ENCODE results near the gene SCAMP5.

Gene SCAMP5

DNA sequence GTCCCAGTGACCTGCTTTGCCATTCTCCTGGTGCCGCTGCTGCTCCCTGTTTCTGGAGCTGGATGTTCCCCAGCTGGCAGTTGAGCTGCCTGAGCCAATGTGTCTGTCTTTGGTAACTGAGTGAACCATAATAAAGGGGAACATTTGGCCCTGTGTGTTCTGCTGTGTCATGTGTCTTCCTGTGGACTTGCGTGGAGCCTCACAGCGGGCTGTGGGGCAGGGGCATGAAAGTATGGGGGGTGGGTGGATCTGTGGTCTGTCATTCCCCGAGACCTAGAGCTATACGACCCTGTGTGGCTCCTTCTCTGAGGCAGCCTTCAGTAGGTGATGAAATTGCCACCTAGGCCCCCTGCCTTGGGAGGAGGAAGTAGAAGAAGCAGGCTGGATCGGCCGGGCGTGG lies 26.0 kb downstream of the SCAMP5 start:
- DNase-seq (ENCODE audit: low read depth in 4 of 4, low spot score in 1 of 4) = no peak

DNA sequence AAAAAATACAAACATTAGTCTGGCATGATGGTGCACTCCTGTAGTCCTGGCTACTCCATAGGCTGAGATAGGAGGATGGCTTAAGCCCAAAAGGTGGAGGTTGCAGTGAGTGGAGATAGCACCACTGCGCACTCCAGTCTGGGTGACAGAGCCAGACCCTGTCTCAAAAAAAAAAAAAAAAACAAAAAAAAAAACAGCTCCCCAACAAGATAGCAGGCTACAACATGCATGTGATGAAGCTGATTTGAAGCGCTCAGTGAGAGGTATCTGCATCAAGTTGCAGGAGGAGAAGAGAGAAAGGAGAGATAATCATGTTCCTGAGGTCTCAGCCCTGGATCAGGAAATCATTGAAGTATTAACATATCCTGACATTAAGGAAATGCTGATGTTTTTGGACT lies 27.4 kb downstream of the SCAMP5 start:
- no peak for DNase-seq (ENCODE audit: low read depth in 4 of 4, low spot score in 1 of 4)

DNA sequence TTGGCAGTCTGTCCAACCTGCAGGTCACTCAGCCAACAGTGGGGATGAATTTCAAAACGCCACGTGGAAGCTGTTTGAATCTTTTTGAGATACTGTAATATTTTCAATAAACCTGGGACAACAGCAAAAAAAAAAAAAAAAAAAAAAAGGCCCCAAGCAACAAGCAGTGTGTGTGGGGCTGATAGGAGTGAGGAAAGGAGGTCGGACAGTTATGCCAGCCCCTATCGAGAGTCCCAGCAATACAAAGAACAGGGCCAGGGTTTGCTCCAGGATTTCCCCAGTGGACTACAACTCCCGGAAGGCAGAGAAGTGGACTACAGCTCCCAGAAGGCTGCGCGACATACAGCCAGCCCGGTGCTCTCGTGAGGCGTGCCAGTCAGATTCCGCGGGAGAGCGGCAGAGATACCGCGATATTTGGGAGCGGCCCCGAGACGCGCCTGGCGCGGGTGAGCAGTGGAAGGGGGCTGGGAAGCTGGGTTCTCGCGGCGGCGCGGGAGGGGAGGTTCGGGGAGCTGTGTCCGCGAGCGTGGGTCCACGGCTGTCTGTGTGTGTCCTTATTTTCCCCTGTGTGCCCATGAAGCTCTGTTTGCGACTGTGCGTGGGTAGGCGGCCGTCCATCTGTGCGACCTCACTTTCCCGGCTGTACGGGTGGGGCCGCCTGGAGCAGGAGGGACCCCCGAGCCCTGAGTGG lies 28.0 kb downstream of the SCAMP5 start, which contains the start of gene PPCDC:
TSS of gene PPCDC (plus strand) at position 410 of the 691 bp plus-strand sequence. CDS start 4,729 bp downstream, outside the sequence.
- peak; percentile 80 to 94 (median 88) for DNase-seq (ENCODE audit: low read depth in 4 of 4, low spot score in 1 of 4)

DNA sequence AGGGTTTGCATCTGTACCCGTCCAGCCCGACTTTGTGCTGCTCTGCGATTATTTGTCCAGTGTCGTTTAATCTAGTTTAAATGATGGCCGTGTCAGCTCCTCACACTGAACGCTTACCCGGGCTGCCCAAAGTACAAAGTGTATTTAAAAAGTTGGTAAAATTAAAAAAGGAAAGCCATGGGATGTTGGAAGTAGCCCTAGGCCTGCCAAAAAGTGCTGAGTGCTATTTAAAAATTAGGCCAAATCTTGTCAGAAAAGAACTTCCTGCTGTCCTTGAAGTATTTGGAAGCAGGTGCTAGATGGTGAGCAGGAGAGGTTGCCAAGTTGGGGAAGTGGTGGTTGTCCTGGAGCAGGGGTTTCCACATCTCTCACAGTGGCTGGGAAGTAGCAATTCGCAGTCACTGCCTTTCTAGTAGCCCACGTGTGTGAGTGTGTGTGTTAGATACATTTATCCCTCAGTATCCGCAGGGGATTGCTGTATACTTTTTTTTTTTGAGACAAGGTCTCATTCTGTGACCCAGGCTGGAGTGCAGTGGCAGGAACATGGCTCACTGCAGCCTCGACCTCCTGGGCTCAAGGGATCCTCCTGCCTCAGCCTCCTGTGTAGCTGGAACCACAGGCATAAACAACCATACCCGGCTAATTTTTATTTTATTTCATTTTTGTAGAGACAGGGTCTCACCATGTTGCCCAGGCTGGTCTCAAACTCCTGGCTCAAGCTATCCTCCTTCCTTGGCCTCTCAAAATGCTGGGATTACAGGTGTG lies 28.7 kb downstream of the SCAMP5 start:
- DNase-seq (ENCODE audit: low read depth in 4 of 4, low spot score in 1 of 4) = no peak

DNA sequence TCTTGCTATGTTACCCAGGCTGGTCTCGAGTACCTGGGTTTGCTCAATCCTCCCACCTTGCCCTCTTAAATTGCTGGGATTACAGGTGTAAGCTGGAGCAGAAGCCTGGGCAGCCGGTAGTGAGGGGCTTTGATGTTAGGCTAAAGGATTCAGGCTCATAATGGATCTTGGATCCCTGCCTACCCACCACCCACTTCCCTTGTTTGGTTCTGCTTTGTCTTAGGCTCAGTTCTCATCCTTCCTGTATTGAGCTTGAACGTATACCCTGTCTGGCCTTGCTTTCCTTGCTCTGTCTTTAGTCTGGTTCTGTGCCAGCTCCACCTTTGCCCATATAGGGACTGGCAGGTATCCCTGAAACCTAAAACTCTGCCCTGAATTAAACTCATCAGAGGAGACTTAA lies 29.7 kb downstream of the SCAMP5 start:
- DNase-seq (ENCODE audit: low read depth in 4 of 4, low spot score in 1 of 4) = no peak

DNA sequence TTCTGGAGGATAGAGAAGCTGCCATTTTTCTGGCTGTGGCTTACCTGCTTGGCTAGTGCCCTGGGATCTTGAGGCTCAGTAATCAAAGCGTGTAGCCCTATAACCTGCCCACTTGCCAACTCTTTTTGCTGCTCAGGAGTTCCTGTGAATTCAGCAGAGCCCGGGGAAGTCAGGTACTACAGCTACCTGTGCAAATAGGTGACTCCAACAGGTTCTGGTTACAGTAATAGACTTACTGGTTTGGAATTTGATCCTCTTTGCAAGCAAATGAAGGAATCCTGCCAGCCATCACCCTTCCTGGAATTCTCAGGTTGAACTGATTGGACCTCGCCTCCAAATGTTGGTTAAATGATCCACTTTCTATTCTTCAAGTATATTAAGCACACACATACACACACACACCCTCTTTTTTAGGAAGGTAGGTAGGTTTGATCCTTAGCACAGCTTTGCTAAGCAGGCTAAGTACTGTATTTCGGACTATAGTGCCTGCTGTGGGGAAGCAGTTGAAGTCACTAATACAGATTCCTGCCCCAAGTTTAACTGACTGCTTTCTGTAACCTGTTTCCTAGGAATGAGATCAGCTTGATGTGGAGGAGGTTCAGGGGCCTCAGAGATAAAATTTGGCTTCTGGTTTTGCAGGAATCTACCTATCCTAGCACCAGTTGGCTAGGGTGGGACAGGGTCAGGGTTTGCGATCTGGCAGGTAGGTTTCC lies 30.3 kb downstream of the SCAMP5 start:
- DNase-seq (ENCODE audit: low read depth in 4 of 4, low spot score in 1 of 4) = no peak

DNA sequence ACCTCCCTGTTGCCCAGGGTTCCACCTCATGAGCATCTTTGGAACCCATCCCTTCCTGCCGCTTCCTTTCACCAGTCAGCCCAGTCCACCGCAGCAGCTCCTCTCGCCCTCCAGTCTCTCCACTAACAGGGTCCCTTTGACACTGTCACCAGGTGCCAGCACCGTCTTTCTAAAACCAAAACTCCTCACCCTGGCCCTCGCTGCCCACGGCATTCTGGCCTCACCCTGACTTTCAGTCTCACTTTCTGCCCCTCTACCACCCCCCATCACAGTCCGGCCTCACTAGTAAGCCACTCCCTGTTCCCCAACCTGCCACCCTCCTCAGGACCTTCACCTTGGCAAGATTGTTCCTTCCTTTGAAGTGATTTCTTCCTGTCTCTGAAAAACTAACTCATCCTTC lies 32.2 kb downstream of the SCAMP5 start:
- no peak for DNase-seq (ENCODE audit: low read depth in 4 of 4, low spot score in 1 of 4)

DNA sequence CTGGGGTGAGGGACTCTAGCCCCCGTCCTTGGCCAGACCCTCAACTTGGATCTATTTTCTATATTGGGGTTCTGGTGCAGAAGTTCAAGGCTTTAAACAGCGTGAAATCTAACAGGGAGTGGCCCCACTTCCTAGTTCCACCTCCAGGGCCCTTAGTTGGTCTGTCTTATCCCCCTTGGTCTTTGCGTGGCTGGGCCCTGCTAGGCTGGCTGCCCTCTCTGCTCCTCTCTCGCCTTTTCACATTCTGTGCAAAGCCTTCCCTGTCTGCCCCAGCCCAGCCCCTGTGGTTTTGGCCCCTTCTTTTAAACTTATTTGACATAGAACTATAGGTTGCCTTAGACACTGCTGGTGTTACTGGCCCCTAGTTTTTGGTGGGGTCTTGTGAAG lies 33.6 kb downstream of the SCAMP5 start:
- DNase-seq (ENCODE audit: low read depth in 4 of 4, low spot score in 1 of 4) = no peak

DNA sequence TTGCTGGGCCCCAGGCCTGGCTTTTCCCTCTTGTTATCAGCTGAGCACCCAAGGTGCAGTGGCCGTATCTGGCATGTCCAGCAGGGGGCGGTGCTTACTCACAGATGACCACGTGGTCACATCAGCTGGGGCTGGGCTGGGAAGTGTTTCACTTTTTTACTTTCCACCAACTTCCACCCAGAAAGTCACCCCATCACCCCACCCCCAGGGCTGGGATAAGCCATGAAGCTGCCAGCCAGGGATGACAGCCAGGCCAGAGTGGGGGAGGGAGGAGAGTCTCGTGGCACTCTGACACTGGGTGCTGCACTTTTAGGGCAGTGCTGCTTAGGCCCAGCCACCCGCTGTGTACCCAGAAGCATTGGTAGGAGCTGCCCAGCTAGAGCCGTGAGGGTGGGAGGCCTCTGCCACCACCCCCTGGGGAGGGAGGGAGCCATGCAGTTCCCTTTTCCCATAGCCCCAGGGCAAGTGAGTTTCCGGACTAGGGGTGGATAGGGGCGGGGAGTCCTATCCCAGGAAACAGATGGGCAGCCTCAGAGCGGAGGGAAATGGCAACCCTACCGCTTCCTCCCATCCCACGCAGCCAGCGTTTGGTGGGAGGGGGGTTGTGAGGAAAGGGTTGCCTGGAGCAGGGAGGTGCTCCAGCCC lies 34.1 kb downstream of the SCAMP5 start:
- DNase-seq (ENCODE audit: low read depth in 4 of 4, low spot score in 1 of 4) = peak; percentile 81 to 88 (median 84)

DNA sequence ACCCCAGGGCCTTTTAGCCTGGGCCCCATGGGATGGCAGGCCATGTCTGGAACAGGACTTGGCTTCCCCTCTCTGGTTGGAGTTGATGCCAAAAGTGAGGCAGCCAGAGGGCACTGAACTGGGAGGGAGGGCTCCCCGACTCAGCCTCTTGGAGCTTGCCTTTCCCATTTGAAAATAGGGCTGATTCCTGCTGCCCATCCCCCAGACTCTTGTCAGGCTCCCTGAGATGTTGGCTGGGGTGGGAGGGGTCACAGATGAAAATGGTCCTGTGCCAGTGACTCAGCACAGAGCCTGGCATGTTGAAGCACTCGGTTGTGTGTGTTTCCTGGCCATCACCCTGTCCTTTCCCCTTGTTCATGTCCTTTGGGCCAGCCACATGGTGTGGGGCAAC lies 34.7 kb downstream of the SCAMP5 start:
- no peak for DNase-seq (ENCODE audit: low read depth in 4 of 4, low spot score in 1 of 4)

DNA sequence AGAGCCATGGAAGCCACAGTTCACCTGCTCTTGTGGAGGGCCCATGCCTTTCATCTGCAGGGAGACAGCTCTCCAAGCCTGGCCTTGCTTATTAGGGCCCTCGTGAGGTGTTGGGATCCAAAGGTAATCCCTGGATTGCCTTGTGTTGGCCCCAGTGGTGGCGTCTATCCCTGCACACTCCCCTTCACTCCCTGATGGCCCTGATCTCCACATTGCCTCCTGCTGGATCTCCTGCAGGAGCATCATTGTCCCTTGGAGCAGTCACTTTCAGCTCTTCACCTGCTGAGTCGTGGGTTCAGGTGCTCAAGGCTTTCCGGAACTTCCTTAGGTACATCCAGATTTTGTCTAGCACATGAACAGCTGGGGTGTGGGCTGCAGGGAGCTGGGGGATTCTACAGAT lies 35.1 kb downstream of the SCAMP5 start:
- DNase-seq (ENCODE audit: low read depth in 4 of 4, low spot score in 1 of 4) = no peak

DNA sequence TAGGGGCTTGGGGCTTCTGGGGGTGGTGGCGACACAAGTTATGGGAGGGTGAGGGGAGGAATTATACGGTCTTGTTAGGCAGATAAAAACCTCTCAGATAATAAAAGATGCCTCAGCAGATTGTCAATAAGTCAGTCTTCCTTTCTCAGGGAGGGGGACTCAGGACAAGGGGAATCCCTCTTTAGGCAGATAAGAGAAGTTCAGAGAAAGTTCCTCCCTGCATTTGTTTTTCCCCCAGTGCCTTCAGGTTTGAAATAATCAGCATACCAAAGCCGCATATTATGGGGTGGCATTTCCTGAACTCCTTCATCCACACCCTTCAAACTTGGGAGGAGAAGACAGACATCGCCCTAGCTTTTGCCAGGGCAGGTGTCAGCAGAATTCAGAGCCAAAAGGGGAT lies 36.5 kb downstream of the SCAMP5 start:
- DNase-seq (ENCODE audit: low read depth in 4 of 4, low spot score in 1 of 4) = no peak

DNA sequence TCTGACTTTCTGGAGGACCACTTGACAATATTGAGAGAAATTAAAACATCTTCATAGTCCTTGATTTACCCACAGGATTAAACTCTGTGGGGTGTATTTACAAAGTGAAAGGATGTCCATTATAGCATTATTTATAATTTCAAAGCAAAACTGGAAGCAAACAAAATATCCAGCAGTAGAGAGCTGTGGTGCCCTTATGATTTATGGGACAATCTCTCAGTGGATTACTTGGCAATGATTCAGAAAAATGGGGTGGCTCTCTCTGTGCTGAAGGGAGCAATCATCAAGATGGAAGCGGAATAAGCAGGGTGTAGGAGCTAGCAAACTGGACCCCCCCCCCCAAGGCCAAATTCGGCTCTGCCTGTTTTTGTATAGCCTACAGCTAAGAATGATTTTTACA lies 37.0 kb downstream of the SCAMP5 start:
- no peak for DNase-seq (ENCODE audit: low read depth in 4 of 4, low spot score in 1 of 4)

DNA sequence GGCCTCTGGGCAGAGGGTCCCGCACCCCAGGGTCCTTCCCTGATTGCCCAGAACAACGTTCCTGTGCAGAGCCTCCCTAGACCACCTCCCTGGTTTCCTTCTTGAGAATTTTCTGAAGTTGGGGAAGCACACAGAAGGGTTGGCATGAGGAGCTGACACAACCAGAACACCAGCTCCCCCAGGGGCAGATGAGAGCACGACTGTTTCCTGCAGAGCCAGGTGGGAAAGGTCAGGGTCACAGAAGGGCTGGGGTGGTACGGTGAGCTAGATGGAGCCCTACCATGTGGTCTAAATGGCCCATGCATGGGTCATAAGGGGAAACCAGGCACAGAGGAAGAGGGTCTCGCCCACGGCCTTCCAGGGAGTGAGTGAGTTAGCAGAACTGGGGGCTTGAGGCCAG lies 38.4 kb downstream of the SCAMP5 start:
- DNase-seq (ENCODE audit: low read depth in 4 of 4, low spot score in 1 of 4) = no peak

DNA sequence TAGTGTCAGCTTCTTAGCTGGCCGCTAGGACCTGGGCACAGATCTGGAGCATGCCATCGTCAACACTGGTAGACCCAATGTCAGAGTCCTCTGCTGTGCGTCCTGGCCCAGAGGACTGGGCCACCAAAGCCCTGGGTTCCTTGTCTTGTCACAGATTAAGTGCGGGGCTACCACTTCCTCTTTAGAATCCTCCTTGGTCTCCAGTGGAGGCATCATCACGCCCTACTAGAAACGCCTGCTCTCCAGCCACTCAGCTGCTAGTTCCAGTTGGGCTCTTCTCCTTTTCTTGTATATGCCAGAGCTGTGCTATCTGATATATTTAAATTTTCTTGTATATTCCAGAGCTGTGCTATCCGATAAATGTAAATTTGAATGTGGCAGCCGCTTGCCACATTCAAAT lies 39.3 kb downstream of the SCAMP5 start:
- no peak for DNase-seq (ENCODE audit: low read depth in 4 of 4, low spot score in 1 of 4)

DNA sequence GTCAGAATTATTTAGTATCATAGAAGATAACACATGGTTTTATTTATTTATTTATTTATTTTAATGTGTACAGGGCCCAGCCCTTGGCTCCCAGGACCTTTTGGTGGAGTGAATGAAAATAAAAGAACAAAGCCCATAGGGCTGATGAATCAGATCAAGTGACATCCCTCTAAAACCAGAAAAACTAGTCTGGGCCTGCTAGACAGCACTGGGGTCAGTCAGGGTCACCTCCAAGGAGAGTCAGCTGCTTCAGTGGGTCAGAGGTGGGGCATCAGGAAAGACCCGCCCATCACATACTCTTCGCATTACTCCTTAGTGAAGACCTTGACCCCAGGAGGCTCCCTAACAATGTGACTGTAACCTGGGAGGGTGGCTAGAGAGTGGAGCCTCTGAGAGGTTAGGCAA lies 40.9 kb downstream of the SCAMP5 start:
- no peak for DNase-seq (ENCODE audit: low read depth in 4 of 4, low spot score in 1 of 4)

DNA sequence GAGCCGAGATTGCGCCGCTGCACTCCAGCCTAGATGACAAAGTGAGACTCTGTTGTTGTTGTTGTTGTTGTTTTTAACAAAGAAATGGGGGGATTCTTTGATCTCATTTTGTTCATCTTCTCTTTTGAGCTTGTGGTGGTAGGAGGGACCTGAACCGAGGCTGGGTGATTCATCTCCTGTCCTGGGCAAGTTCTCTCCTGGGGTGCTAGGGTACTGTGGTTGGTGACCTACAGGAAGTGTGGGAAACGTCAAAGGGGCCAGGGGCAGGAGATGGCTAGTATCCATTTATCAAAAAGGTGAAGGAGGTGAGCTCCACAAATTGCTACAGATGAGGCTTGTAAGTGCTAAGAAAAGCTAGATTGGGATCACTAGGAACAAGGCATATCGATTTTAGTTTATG lies 42.3 kb downstream of the SCAMP5 start:
- DNase-seq (ENCODE audit: low read depth in 4 of 4, low spot score in 1 of 4) = no peak

DNA sequence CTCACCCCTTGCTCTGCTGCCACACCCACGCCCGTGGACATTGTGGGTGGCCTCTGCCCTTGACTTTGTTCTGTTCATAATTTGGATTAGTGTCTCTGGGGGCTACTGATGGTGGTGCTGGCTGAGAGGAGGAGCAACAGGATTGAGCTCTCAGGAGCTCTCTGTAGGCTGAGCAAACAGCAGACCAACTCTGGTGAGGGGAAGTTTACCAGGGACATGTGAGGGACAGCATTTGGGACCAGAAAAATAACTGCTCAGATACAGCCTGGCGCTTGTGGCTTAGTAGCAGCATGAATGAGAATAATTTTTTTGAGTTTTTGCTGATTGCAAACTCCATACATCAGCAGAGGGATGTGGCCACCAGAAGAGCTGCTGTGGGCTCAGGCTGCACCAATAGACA lies 42.9 kb downstream of the SCAMP5 start:
- no peak for DNase-seq (ENCODE audit: low read depth in 4 of 4, low spot score in 1 of 4)

DNA sequence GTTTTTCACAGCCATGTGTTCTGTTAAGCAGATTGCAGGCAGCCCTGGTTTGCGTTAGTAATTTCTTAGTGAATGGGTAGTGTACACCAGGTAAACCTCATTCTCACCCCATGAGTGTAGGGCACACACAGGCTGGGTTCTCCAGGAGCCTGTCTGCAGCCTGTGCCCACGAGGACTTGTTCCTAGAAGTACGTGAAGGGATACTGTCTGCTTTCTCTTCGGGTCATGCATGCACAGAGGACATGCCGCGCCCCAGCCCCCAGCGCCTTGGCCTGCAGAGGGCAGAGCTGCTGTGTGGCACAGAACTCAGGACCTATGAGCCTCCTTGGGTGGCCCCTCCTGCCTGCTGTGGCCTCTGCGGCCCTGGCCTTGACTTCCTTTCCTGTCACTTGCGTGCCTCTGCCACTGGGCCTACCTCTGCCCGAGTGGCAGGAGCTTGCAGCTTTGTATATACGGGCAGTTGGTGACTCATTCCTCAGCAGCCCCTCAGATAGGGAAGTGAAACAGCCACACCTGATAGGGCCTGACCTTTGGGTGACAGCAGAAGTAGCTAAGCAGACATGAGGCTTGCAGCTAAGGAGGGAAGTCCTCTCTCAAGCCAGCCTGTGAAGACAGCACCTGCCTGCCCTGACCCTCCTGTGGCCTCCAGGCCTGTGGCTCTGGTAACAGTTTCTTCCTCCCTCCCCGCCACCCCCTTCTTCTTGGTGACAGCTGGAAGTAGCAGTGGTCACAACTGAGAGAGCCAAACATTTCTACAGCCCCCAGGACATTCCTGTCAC lies 47.6 kb downstream of the SCAMP5 start:
- peak in 1 of 4 experiments; percentile 27 for DNase-seq (ENCODE audit: low read depth in 4 of 4, low spot score in 1 of 4)

DNA sequence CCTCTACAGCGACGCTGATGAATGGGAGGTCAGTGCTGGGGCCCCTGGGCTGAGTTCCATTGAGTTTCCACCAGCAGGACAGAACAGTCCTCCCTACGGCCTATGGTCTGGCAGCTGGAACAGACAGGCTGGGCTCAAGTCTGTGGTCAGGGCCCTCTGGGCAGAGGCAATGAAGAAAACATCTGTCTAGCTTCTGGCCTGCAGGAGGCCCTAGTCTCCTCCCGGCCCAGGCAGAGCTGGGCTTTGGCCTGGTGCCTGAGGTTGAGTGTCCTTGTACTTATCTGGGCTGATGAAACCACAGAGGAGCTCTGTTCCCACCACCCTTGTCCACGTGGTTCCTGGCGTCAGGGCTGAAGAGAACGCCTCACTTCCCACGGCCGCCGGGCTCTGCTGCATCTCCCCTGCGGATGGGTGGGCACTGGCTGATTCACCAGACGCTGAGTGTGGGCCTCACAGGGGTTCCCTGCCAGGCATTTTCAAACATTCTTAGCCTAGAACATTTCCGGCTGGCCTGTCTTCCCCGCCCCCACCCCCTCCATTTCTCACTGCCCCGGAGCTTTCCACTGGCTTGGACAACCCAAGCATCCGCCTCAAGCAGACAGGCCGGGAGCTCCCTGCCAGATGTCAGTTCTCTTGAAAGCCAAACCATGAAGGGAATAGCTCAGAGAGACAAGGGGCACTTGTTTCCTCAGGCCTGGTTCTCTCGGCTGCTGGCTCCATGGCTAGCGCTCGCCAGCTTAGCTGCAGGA lies 48.3 kb downstream of the SCAMP5 start:
- no peak for DNase-seq (ENCODE audit: low read depth in 4 of 4, low spot score in 1 of 4)
